ENCODE results near the gene MRC2. TPM values are rescaled to one million over a fixed set of nuclear protein-coding genes. Genes with fewer than 3 reads are reported as not detected.

The MRC2 gene
- polyA plus RNA-seq, 1 experiment, result 271 TPM

DNA sequence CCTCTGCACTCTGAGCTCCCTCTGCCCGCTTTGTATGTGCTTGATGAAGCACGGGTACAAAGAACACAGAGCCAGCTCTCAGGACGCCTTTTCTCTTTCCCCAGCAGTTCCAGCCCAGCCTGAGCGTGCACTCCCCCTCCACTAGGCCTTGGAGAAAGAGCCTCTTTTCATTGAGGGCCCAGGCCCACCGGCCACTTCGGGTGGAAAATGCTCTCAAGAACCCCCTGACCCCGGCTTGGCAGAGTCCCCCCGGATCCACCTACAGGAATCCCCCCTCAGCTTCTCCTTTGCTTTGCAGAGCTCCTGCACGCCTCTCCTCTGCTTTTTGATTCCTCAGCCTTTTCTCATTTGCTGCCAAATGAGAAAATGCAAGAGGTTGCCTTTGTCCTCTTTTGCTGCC, 30.2 kb downstream of the MRC2 start:
- ChIA-PET POLR2A (no interaction called here), CTCF (interaction anchor here (0.8 kb wide), 1 partner anchor 14 kb away, joined by 3 read pairs; no protein-coding TSS in a partner anchor)
- TF ChIP-seq CTCF (IDR thresholded peaks at IDR 0.05; ENCODE audit: insufficient read depth, low read depth, low read length), result no peak
- H3K4me3 ChIP-seq (ENCODE audit: low read depth, low read length), result no peak overlapping the region
- H3K27me3 ChIP-seq (ENCODE audit: control insufficient read depth, insufficient read depth, low read length), result no peaks in the 10 kb centered on the region
- DNase-seq (ENCODE audit: low read depth), result no peak
- peaks cover 8% of the 10 kb centered on the region for H3K36me3 ChIP-seq (ENCODE audit: control insufficient read depth, insufficient read depth, low read length)

DNA sequence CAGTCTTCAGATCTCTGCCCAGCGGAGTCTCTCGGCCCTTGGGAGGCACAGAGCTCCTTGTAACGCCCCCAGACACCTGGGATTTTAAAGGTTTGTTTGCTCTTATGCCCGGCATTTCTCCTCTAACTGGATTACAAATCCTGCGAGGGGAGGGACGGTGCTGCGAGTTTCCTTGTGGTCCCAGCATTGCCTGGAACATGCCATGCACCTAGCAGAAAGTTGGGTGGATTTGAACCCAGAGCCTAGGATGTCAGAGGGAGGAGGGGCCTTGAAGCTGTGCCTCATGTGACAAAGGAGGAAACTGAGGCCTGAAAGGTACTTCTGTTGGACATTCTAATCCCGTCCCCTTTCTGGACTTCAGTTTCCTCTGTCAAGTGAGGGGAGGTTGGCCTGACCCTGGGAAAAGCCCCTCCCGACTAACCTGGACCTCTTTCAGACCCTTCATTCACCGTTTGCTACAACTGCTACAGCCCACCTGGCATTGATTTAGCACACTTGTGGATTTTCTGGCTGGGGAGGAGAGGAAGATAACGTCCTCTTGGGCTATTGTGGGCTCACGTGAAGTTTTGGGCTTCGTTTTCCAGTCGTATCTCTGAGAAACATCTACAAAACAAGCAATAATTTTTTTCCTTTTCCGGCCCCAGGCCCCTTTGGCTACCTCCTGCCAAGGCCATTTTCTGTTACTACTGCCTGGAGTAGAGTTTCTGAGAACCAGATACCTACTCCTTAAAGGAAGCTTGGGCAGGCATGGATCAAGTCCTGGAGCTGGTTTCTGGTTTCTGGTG, 30.9 kb downstream of the MRC2 start:
- DNase-seq (ENCODE audit: low read depth), result no peak
- POLR2A ChIA-PET, result no interaction called here
- H3K4me3 ChIP-seq (ENCODE audit: low read depth, low read length), result no peak overlapping the region
- H3K27me3 ChIP-seq (ENCODE audit: control insufficient read depth, insufficient read depth, low read length), result no peaks in the 10 kb centered on the region
- TF ChIP-seq CTCF (IDR thresholded peaks at IDR 0.05; ENCODE audit: insufficient read depth, low read depth, low read length), result no peak
- CTCF ChIA-PET, result interaction anchor here (2.4 kb wide), 1 partner anchor 14 kb away, joined by 7 read pairs; no protein-coding TSS in a partner anchor
- H3K36me3 ChIP-seq (ENCODE audit: control insufficient read depth, insufficient read depth, low read length), result peaks cover 8% of the 10 kb centered on the region

GRCh38 chr17:62660629-62661118, 33.2 kb downstream of the MRC2 start:
- no peaks in the 10 kb centered on the region for H3K27me3 ChIP-seq (ENCODE audit: control insufficient read depth, insufficient read depth, low read length)
- no peak for TF ChIP-seq CTCF (IDR thresholded peaks at IDR 0.05; ENCODE audit: insufficient read depth, low read depth, low read length)
- no peak for DNase-seq (ENCODE audit: low read depth)
- H3K4me3 ChIP-seq (ENCODE audit: low read depth, low read length), result no peak overlapping the region
- peaks cover 15% of the 10 kb centered on the region for H3K36me3 ChIP-seq (ENCODE audit: control insufficient read depth, insufficient read depth, low read length)
- POLR2A ChIA-PET, result no interaction called here
- CTCF ChIA-PET, result interaction anchor here (2.4 kb wide), 1 partner anchor 11 kb away, joined by 7 read pairs; no protein-coding TSS in a partner anchor

- TF ChIP-seq CTCF (IDR thresholded peaks at IDR 0.05; ENCODE audit: insufficient read depth, low read depth, low read length), result no peak
- H3K36me3 ChIP-seq (ENCODE audit: control insufficient read depth, insufficient read depth, low read length), result peaks cover 22% of the 10 kb centered on the region
- no peaks in the 10 kb centered on the region for H3K27me3 ChIP-seq (ENCODE audit: control insufficient read depth, insufficient read depth, low read length)
- no peak for DNase-seq (ENCODE audit: low read depth)
- ChIA-PET CTCF (interaction anchor here (2.3 kb wide), 1 partner anchor 11 kb away, joined by 7 read pairs; no protein-coding TSS in a partner anchor), POLR2A (no interaction called here)
- no peak overlapping the region for H3K4me3 ChIP-seq (ENCODE audit: low read depth, low read length)
These were observed 33.9 kb downstream of the MRC2 start for GRCh38 chr17:62661337-62661736.

DNA sequence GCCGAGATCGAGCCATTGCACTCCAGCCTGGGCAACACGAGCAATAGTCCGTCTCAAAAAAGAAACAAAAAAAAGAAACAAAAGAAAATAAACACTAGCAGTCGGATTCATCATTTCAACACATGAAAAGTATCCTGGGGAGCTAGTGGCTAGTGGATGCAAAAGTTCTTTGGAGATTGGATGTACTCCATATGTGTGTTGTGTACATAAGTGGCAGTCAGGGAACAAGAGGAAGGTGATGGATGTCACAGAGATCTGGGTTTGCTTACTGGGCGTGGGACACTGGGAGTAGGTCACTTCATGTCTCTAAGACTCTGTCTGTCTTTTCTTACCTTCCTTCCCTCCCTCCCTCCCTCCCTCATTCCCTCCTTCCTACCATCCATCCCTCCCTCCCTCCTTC, 35.4 kb downstream of the MRC2 start:
- peaks cover 31% of the 10 kb centered on the region for H3K36me3 ChIP-seq (ENCODE audit: control insufficient read depth, insufficient read depth, low read length)
- ChIA-PET POLR2A (no interaction called here), CTCF (interaction anchor here (2.3 kb wide), 1 partner anchor 9 kb away, joined by 7 read pairs; no protein-coding TSS in a partner anchor)
- DNase-seq (ENCODE audit: low read depth), result no peak
- no peak overlapping the region for H3K4me3 ChIP-seq (ENCODE audit: low read depth, low read length)
- no peak for TF ChIP-seq CTCF (IDR thresholded peaks at IDR 0.05; ENCODE audit: insufficient read depth, low read depth, low read length)
- H3K27me3 ChIP-seq (ENCODE audit: control insufficient read depth, insufficient read depth, low read length), result no peaks in the 10 kb centered on the region

All from BJ (cell line).